H1 (cell line): ENCODE data around the gene SCNN1A. TPM values are rescaled to one million over a fixed set of nuclear protein-coding genes. Genes with fewer than 3 reads are reported as not detected.

Source experiments
- CTCF ChIA-PET: fragments of 300-600 bp; sonication (Branson Sonifier 250); formaldehyde crosslinking; loops from one replicate; lab custom pipeline; 2021; ENCODE audit not compliant: partially characterized antibody; lab: Charles Lee
- POLR2A ChIA-PET: fragments of 300-600 bp; sonication (Branson Sonifier 250); formaldehyde crosslinking; loops from one replicate; lab custom pipeline; 2021; ENCODE audit warnings: inconsistent platforms; ENCODE audit not compliant: partially characterized antibody; lab: Charles Lee
- DNase-seq, 2 experiments: peaks; one replicate each; pipeline versions ENCODE4 v3.0.0 to v3.0.0-alpha.2; 2010 to 2022; ENCODE audit warnings: low spot score in 2 of 2, low read depth in 1 of 2, mixed read lengths in 1 of 2
- FAIRE-seq: peaks from 2 replicates; lab custom pipeline; 2011; peaks lifted over from hg19 to GRCh38; lab: Jason Lieb, UNC
- H2AFZ ChIP-seq: 2 replicates; pipeline ENCODE4 v1.8.1; 2012; ENCODE audit warnings: low read length, inconsistent platforms
- H2AK5ac ChIP-seq: 2 replicates; pipeline ENCODE4 v1.6.1; 2013; ENCODE audit warnings: low read depth, low read length
- H2BK120ac ChIP-seq: replicated peaks from 2 replicates; pipeline ENCODE3; 2013; ENCODE audit warnings: low read depth, low read length, inconsistent platforms
- H2BK12ac ChIP-seq: 2 replicates; pipeline ENCODE4 v1.6.1; 2013; ENCODE audit warnings: low read depth, low read length
- H2BK15ac ChIP-seq: 2 replicates; pipeline ENCODE4 v1.6.1; 2013; ENCODE audit warnings: low read length
- H2BK20ac ChIP-seq: 2 replicates; pipeline ENCODE4 v1.6.1; 2013; ENCODE audit warnings: low read length
- H2BK5ac ChIP-seq: 2 replicates; pipeline ENCODE4 v1.6.1; 2013; ENCODE audit warnings: low read depth, low read length
- H3K14ac ChIP-seq: 2 replicates; pipeline ENCODE4 v1.6.1; 2013; ENCODE audit warnings: inconsistent platforms; ENCODE audit not compliant: insufficient read length
- H3K18ac ChIP-seq: 2 replicates; pipeline ENCODE4 v1.6.1; 2013; ENCODE audit warnings: low read length; ENCODE audit errors: extremely low read depth
- H3K23ac ChIP-seq: 2 replicates; pipeline ENCODE4 v1.6.1; 2013; ENCODE audit warnings: inconsistent platforms; ENCODE audit not compliant: insufficient read length
- H3K23me2 ChIP-seq: 2 replicates; pipeline ENCODE4 v1.6.1; 2013; ENCODE audit warnings: low read depth, low read length
- H3K27ac ChIP-seq: 2 replicates; pipeline ENCODE4 v1.6.1; 2011; ENCODE audit warnings: low read depth, low read length, inconsistent platforms
- H3K27me3 ChIP-seq, 4 experiments: replicated peaks in 1 of 4; 1 replicate in 1 of 4; 2 replicates in 3 of 4; pipeline versions ENCODE4 v1.6.1 to v1.8.1; 2011 to 2013; ENCODE audit warnings: low read length in 3 of 4, mild to moderate bottlenecking in 3 of 4, inconsistent platforms in 2 of 4, mixed read lengths in 2 of 4, moderate library complexity in 1 of 4; ENCODE audit not compliant: control insufficient read depth in 3 of 4, insufficient read depth in 3 of 4; ENCODE audit errors: extremely low read depth in 1 of 4
- H3K36me3 ChIP-seq, 4 experiments: 2 replicates each; pipeline versions ENCODE4 v1.6.1 to v1.8.1; 2011 to 2013; ENCODE audit warnings: mild to moderate bottlenecking in 4 of 4, low read length in 3 of 4, moderate library complexity in 2 of 4, control low read depth in 1 of 4, inconsistent platforms in 1 of 4; ENCODE audit not compliant: insufficient read depth in 4 of 4, control insufficient read depth in 2 of 4
- H3K4ac ChIP-seq: replicated peaks from 2 replicates; pipeline ENCODE3; 2013; ENCODE audit warnings: low read length, low read depth, mixed read lengths, inconsistent platforms; ENCODE audit not compliant: insufficient read length
- H3K4me1 ChIP-seq, 4 experiments: replicated peaks in 1 of 4; 1 replicate in 1 of 4; 2 replicates in 3 of 4; pipeline versions ENCODE4 v1.6.1 to v1.8.1; 2011 to 2013; ENCODE audit warnings: low read length in 3 of 4, inconsistent platforms in 2 of 4, mixed read lengths in 1 of 4; ENCODE audit not compliant: insufficient read depth in 4 of 4, control insufficient read depth in 3 of 4
- H3K4me2 ChIP-seq, 2 experiments: 2 replicates each; pipeline versions ENCODE4 v1.6.1 to v1.8.1; 2011 to 2013; ENCODE audit warnings: low read depth in 2 of 2, low read length in 2 of 2, control low read depth in 1 of 2, inconsistent platforms in 1 of 2, mild to moderate bottlenecking in 1 of 2; ENCODE audit not compliant: insufficient read depth in 1 of 2
- H3K4me3 ChIP-seq, 4 experiments: fragments of 200-600, 300-600 bp in 1 of 4; sonication (generic), shearing (Covaris generic), sonication (Bioruptor Twin) in 1 of 4; 2 replicates each; pipeline versions ENCODE4 v1.5.1 to v1.8.1; 2011 to 2016; ENCODE audit warnings: low read length in 4 of 4, low read depth in 3 of 4, control low read depth in 2 of 4, inconsistent platforms in 2 of 4, mild to moderate bottlenecking in 2 of 4, mixed read lengths in 1 of 4, moderate library complexity in 1 of 4; ENCODE audit not compliant: insufficient read depth in 2 of 4; ENCODE audit errors: extremely low read depth in 1 of 4
- H3K56ac ChIP-seq: replicated peaks from 2 replicates; pipeline ENCODE3; 2013; ENCODE audit warnings: low read depth, mild to moderate bottlenecking, mixed read lengths, low read length, inconsistent platforms; ENCODE audit not compliant: insufficient read length
- H3K79me1 ChIP-seq: 2 replicates; pipeline ENCODE4 v1.6.1; 2013; ENCODE audit warnings: low read depth, low read length, control low read depth
- H3K79me2 ChIP-seq, 2 experiments: 2 replicates each; pipeline versions ENCODE4 v1.6.1 to v1.8.1; 2012 to 2013; ENCODE audit warnings: low read length in 2 of 2, mild to moderate bottlenecking in 2 of 2, inconsistent platforms in 1 of 2; ENCODE audit not compliant: insufficient read depth in 2 of 2, control insufficient read depth in 1 of 2
- H3K9ac ChIP-seq, 4 experiments: replicated peaks in 1 of 4; 1 replicate in 1 of 4; 2 replicates in 3 of 4; pipeline versions ENCODE4 v1.6.1 to v1.8.1; 2011 to 2013; ENCODE audit warnings: low read depth in 3 of 4, low read length in 3 of 4, control low read depth in 2 of 4, mild to moderate bottlenecking in 2 of 4, moderate library complexity in 2 of 4, inconsistent platforms in 1 of 4; ENCODE audit errors: extremely low read depth in 1 of 4
- H3K9me3 ChIP-seq, 2 experiments: 2 replicates each; pipeline versions ENCODE4 v1.6.1 to v1.8.1; 2012 to 2013; ENCODE audit warnings: mild to moderate bottlenecking in 2 of 2, moderate library complexity in 2 of 2, control low read depth in 1 of 2, inconsistent platforms in 1 of 2, low read depth in 1 of 2, low read length in 1 of 2, mixed read lengths in 1 of 2; ENCODE audit not compliant: insufficient read depth in 2 of 2
- H4K20me1 ChIP-seq, 2 experiments: replicated peaks in 1 of 2; 2 replicates each; pipeline versions ENCODE3 to v1.8.1; 2011 to 2013; ENCODE audit warnings: inconsistent platforms in 2 of 2, low read length in 2 of 2, mild to moderate bottlenecking in 1 of 2; ENCODE audit not compliant: insufficient read depth in 2 of 2, control insufficient read depth in 1 of 2
- H4K5ac ChIP-seq: 2 replicates; pipeline ENCODE4 v1.6.1; 2013; ENCODE audit warnings: low read length, low read depth, mixed read lengths, inconsistent platforms; ENCODE audit not compliant: insufficient read length
- H4K8ac ChIP-seq: 2 replicates; pipeline ENCODE4 v1.8.0; 2013; ENCODE audit warnings: mild to moderate bottlenecking, moderate library complexity, low read length, inconsistent platforms; ENCODE audit not compliant: insufficient read depth; ENCODE audit errors: extremely low read depth
- H4K91ac ChIP-seq: replicated peaks from 2 replicates; pipeline ENCODE3; 2013; ENCODE audit warnings: low read length, mixed read lengths, inconsistent platforms; ENCODE audit not compliant: insufficient read length
- BRCA1 ChIP-seq: IDR thresholded peaks from 2 replicates; pipeline ENCODE4 v1.6.1; 2012; ENCODE audit warnings: low read depth, low read length, improper control_type of control experiment
- MAFK ChIP-seq: IDR thresholded peaks from 2 replicates; pipeline ENCODE4 v1.6.1; 2012; ENCODE audit warnings: low read depth, mild to moderate bottlenecking, improper control_type of control experiment, low read length
- TAF7 ChIP-seq: optimal IDR thresholded peaks from 2 replicates; pipeline ENCODE3; 2011; ENCODE audit warnings: low read depth, mild to moderate bottlenecking, inconsistent platforms, low read length, moderate library complexity, borderline replicate concordance
- TBP ChIP-seq: IDR thresholded peaks from 2 replicates; pipeline ENCODE4 v1.6.1; 2011; ENCODE audit warnings: low read depth, low read length, improper control_type of control experiment
- WGBS, 2 experiments: shearing (Covaris generic) in 1 of 2; methylation state at CpG; one replicate each; pipeline versions ENCODE4 v1.1.6 to v1.1.7; 2013 to 2015; ENCODE audit warnings: low lambda C conversion rate in 2 of 2, mixed read lengths in 2 of 2, inconsistent platforms in 1 of 2, low coverage in 1 of 2, missing lambda C conversion rate in 1 of 2; ENCODE audit not compliant: insufficient replicate concordance in 2 of 2, insufficient coverage in 1 of 2, insufficient read length in 1 of 2; ENCODE audit errors: extremely low coverage in 1 of 2, missing lambda C conversion rate in 1 of 2; 5-methylcytosine and 5-hydroxymethylcytosine counted together
- polyA plus RNA-seq, 7 experiments: library from polyadenylated mRNA; depleted of rRNA in 3 of 7; stranded (reverse) in 5 of 7; unstranded in 2 of 7; fragments of >200 nt in 5 of 7; fragments of 200-250 nt in 2 of 7; gene quantifications; 1 replicate in 5 of 7; 2 replicates in 1 of 7; 4 replicates in 1 of 7; pipeline versions ENCODE4 v1.2.1 to v1.2.3, GENCODE V29; 2011 to 2013; ENCODE audit warnings: missing spikeins in 2 of 7, mixed read lengths in 2 of 7
- total RNA-seq: library from RNA; stranded (reverse); fragmentation: NEBNext Ultra II Directional; extraction: Animal tissue kit (Norgen Biotek cat#: 25700); gene quantifications from 2 replicates; pipeline ENCODE4 v1.2.1, GENCODE V29; 2021

The SCNN1A gene
- total and polyA plus RNA-seq, 2 of the 8 experiments (the other 6 are each of a cell fraction or from before 2014, with no cell fraction given), result 85.5 to 156 TPM

DNA sequence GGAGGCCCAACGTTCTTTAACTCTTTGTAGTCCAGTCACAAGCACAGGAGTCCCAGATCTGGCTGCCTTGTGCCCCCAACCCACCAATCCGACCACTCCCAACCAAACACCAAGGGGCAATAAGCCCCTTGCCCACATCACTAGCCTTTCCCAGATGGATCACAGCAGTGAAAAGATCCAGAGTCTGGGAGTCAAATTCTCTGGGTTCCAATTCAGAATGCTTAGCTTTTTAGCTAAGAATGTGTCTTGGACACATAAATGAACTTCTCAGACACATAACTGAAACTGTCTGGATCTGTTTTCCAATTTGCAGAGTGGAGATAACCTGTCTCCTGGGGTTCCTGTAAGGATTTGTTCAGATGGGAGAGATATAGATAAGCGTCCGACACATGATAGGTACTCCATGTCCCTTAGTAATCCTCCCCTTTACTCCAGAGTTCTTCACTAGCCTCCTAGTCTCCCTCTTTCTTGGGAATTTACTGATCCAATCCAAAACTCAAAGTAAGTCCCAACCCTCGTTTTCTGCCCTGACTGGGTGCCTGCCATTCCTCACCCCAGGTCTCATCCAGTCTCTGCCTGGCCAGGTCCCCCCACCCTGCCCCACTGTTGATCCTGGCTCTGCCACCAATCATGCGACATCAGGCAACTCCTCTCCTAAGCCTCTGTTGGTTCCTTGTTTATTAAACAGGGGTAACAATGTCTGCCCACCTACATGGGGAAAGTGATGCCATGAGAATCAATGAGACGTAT, 33.0 kb downstream of the SCNN1A start:
- H4K5ac ChIP-seq, result peak overlapping the region; percentile 1
- WGBS, 2 experiments, result 58% methylated on average over 7 of the region's 7 CpGs; no CpG with 5 or more reads in 1 of the 2 experiments
- TF ChIP-seq TAF7, result no peak
- TF ChIP-seq BRCA1, result no peak
- TF ChIP-seq MAFK, result no peak
- TF ChIP-seq TBP, result no peak
- H3K14ac ChIP-seq, result no peak overlapping the region
- H3K4me1 ChIP-seq, result peaks cover 16 to 43% (median 23%) of the 10 kb centered on the region in 4 experiments
- H2AFZ ChIP-seq, result no peak overlapping the region
- H3K4me2 ChIP-seq, result peak overlapping the region; percentile 87 to 88; a peak in 3 of 4 replicates
- peak overlapping the region; percentile 88; the same call in 1 of the 2 replicates for H2BK20ac ChIP-seq
- DNase-seq, result no peak
- H3K4me3 ChIP-seq, result peak overlapping the region; percentile 54 to 89 (median 82)
- H3K4ac ChIP-seq, result no peak overlapping the region
- no peak overlapping the region for H3K56ac ChIP-seq
- ChIA-PET CTCF (interaction anchor here (1.4 to 11.4 kb wide), 4 partner anchors 15 to 123 kb away, joined by 3 to 109 read pairs (median 42); no protein-coding TSS in a partner anchor), POLR2A (interaction anchor here (0.9 to 17.1 kb wide), 10 partner anchors 9 to 192 kb away, joined by 3 to 286 read pairs (median 8); partner anchors contain the start of genes GAPDH and SCNN1A)
- H3K18ac ChIP-seq, result peak overlapping the region; percentile 81; the same call in 1 of the 2 replicates
- H2AK5ac ChIP-seq, result peak overlapping the region; percentile 77; the same call in 1 of the 2 replicates
- peaks cover 19% of the 10 kb centered on the region for H3K23me2 ChIP-seq
- H4K20me1 ChIP-seq, result peaks cover 0 to 4% of the 10 kb centered on the region in 2 experiments
- H2BK120ac ChIP-seq, result peak overlapping the region; percentile 21
- H2BK15ac ChIP-seq, result peak overlapping the region; percentile 65; the same call in 1 of the 2 replicates
- H2BK5ac ChIP-seq, result peak overlapping the region; percentile 96
- H4K91ac ChIP-seq, result peak overlapping the region; percentile 54
- H3K79me1 ChIP-seq, result peaks cover 6% of the 10 kb centered on the region
- no peak for FAIRE-seq
- no peaks in the 10 kb centered on the region for H3K9me3 ChIP-seq
- H4K8ac ChIP-seq, result no peak overlapping the region; the same call in 1 of the 2 replicates
- no peak overlapping the region for H3K23ac ChIP-seq
- no peak overlapping the region for H3K27ac ChIP-seq
- peaks cover 10 to 48% of the 10 kb centered on the region in 2 experiments for H3K79me2 ChIP-seq
- peak overlapping the region; percentile 90; the same call in 1 of the 2 replicates for H2BK12ac ChIP-seq
- H3K9ac ChIP-seq, result no peak overlapping the region; a peak in 2 of 7 replicates
- no peaks in the 10 kb centered on the region for H3K27me3 ChIP-seq
- peaks cover 0 to 6% (median 4%) of the 10 kb centered on the region in 4 experiments; a peak in 4 of 8 replicates for H3K36me3 ChIP-seq
